GM23338 (cell line): ENCODE measurements around the gene HTRA2. TPM values are rescaled to one million over a fixed set of nuclear protein-coding genes. Genes with fewer than 3 reads are reported as not detected.

ENCODE experiments used
- ATAC-seq: fragments of 200-7000 bp; cut with Tn5 transposase; 3 replicates; pipeline ENCODE4 v1.9.1; 2020
- DNase-seq: peaks from one replicate; pipeline ENCODE4 v3.0.0-alpha.2; 2015; ENCODE audit warnings: low spot score
- H2AFZ ChIP-seq: fragments of 200-600 bp; sonication (generic); 2 replicates; pipeline ENCODE4 v1.8.0; 2016; ENCODE audit warnings: antibody characterized with exemption, mild to moderate bottlenecking, moderate library complexity
- H3F3A ChIP-seq: fragments of 200-600 bp; sonication (generic); replicated peaks from 2 replicates; pipeline ENCODE4 v1.8.0; 2017; ENCODE audit warnings: antibody characterized with exemption, mixed run types, low read depth
- H3K27ac ChIP-seq: fragments of 200-600 bp; sonication (generic); 2 replicates; pipeline ENCODE4 v1.6.1; 2016; ENCODE audit warnings: low read depth
- H3K27me3 ChIP-seq: fragments of 200-600 bp; sonication (generic); 2 replicates; pipeline ENCODE4 v1.8.0; 2016; ENCODE audit warnings: mild to moderate bottlenecking, mixed run types, moderate library complexity; ENCODE audit not compliant: insufficient read depth
- H3K36me3 ChIP-seq: fragments of 200-600 bp; sonication (generic); 2 replicates; pipeline ENCODE4 v1.8.0; 2016; ENCODE audit warnings: mild to moderate bottlenecking; ENCODE audit not compliant: insufficient read depth
- H3K4me1 ChIP-seq: fragments of 200-600 bp; sonication (generic); 2 replicates; pipeline ENCODE4 v1.8.0; 2016; ENCODE audit warnings: mild to moderate bottlenecking, moderate library complexity; ENCODE audit not compliant: insufficient read depth
- H3K4me2 ChIP-seq: fragments of 200-600 bp; sonication (generic); 2 replicates; pipeline ENCODE4 v1.7.1; 2017; ENCODE audit warnings: mixed run types
- H3K4me3 ChIP-seq: fragments of 200-600 bp; sonication (generic); 2 replicates; pipeline ENCODE4 v1.6.1; 2016; ENCODE audit warnings: mixed run types
- H3K79me2 ChIP-seq: fragments of 200-600 bp; sonication (generic); replicated peaks from 2 replicates; pipeline ENCODE4 v1.8.0; 2017; ENCODE audit warnings: mild to moderate bottlenecking; ENCODE audit not compliant: insufficient read depth
- H3K9me2 ChIP-seq: fragments of 200-600 bp; sonication (generic); 2 replicates; pipeline ENCODE4 v1.8.0; 2017; ENCODE audit not compliant: insufficient read depth
- H4K20me1 ChIP-seq: fragments of 200-600 bp; sonication (generic); replicated peaks from 2 replicates; pipeline ENCODE4 v1.8.0; 2017; ENCODE audit warnings: mild to moderate bottlenecking; ENCODE audit not compliant: insufficient read depth
- H3K27ac Mint-ChIP-seq: 2 replicates; pipeline ENCODE4 v1.8.0; 2020; ENCODE audit warnings: inconsistent platforms, mild to moderate bottlenecking, moderate library complexity, mixed read lengths
- H3K27me3 Mint-ChIP-seq: 3 replicates; pipeline ENCODE4 v1.8.0; 2022; ENCODE audit warnings: low read depth, mild to moderate bottlenecking, moderate library complexity, mixed read lengths, inconsistent platforms; ENCODE audit not compliant: insufficient read depth, poor library complexity
- H3K36me3 Mint-ChIP-seq: 3 replicates; pipeline ENCODE4 v1.8.0; 2021; ENCODE audit warnings: low read depth, mild to moderate bottlenecking, inconsistent platforms, moderate library complexity, mixed read lengths
- H3K4me1 Mint-ChIP-seq: 3 replicates; pipeline ENCODE4 v1.8.0; 2020; ENCODE audit warnings: mild to moderate bottlenecking, inconsistent platforms, mixed read lengths
- H3K4me3 Mint-ChIP-seq: 3 replicates; pipeline ENCODE4 v1.8.0; 2021; ENCODE audit warnings: moderate library complexity, mild to moderate bottlenecking, inconsistent platforms, mixed read lengths
- H3K9me3 Mint-ChIP-seq: 3 replicates; pipeline ENCODE4 v1.8.0; 2020; ENCODE audit warnings: moderate library complexity, mild to moderate bottlenecking, inconsistent platforms, mixed read lengths
- CREB1 ChIP-seq: fragments of 250-450 bp; sonication (Bioruptor Pico); IDR thresholded peaks from 2 replicates; pipeline ENCODE4 v1.5.0; 2020; ENCODE audit warnings: low read depth, mild to moderate bottlenecking, moderate library complexity
- EZH2 ChIP-seq: fragments of 200-600 bp; sonication (generic); IDR thresholded peaks from one replicate; pipeline ENCODE4 v1.8.0; 2017; ENCODE audit warnings: antibody characterized with exemption, mild to moderate bottlenecking, low read depth; ENCODE audit not compliant: unreplicated experiment
- EZH2phosphoT487 ChIP-seq: fragments of 200-600 bp; sonication (generic); IDR thresholded peaks from one replicate; pipeline ENCODE4 v1.8.1; 2018; ENCODE audit warnings: antibody characterized with exemption; ENCODE audit not compliant: unreplicated experiment
- POLR2AphosphoS5 ChIP-seq: IDR thresholded peaks from 2 replicates; pipeline ENCODE4 v1.6.1; 2016; ENCODE audit warnings: antibody characterized with exemption, low read depth
- REST ChIP-seq: IDR thresholded peaks from one replicate; pipeline ENCODE4 v1.6.1; 2018; ENCODE audit warnings: antibody characterized with exemption; ENCODE audit not compliant: unreplicated experiment
- STAT1 ChIP-seq: IDR thresholded peaks from one replicate; pipeline ENCODE4 v1.6.1; 2016; ENCODE audit warnings: antibody characterized with exemption; ENCODE audit not compliant: unreplicated experiment
- ZNF114 ChIP-seq: fragments of 250-450 bp; sonication (Bioruptor Pico); IDR thresholded peaks from 2 replicates; pipeline ENCODE4 v1.5.0; 2020; ENCODE audit warnings: mild to moderate bottlenecking, moderate library complexity
- ZNF331 ChIP-seq: fragments of 250-450 bp; sonication (Bioruptor Pico); IDR thresholded peaks from 2 replicates; pipeline ENCODE4 v1.5.0; 2020; ENCODE audit warnings: low read depth, mild to moderate bottlenecking, moderate library complexity
- polyA plus RNA-seq: library from polyadenylated mRNA; unstranded; fragments of >200 nt; fragmentation: Nextera tagmentation; extraction: Ambion mirVana; gene quantifications from 2 replicates; pipeline ENCODE4 v1.2.1, GENCODE V29; 2016
- total RNA-seq: library from RNA; depleted of rRNA; stranded (reverse); fragments of >200 nt; shearing (Covaris generic); gene quantifications from 2 replicates; pipeline ENCODE4 v1.2.3, GENCODE V29; 2014
- TF ChIP-seq, protein P1 (sequence below), 2 experiments: fragments of 200-600 bp in 1 of 2; sonication (generic) in 1 of 2; conservative IDR thresholded peaks; 2 replicates each; pipeline versions ENCODE4 v1.5.1 to v1.6.1; 2016 to 2017; ENCODE audit warnings: antibody characterized with exemption in 2 of 2, low read depth in 2 of 2, mild to moderate bottlenecking in 2 of 2, moderate library complexity in 1 of 2
- TF ChIP-seq, protein P2 (sequence below): fragments of 250-450 bp; sonication (Bioruptor Pico); IDR thresholded peaks from 2 replicates; pipeline ENCODE4 v1.5.0; 2020; ENCODE audit warnings: mild to moderate bottlenecking, moderate library complexity

The HTRA2 gene
- total and polyA plus RNA-seq, 2 experiments from 2014 or later, result 17.8 to 19.7 TPM

- no peak overlapping the region; the same call in 1 of the 2 replicates for H3K4me3 ChIP-seq
- H3K79me2 ChIP-seq, result peaks cover 18% of the 10 kb centered on the region
- Mint-ChIP-seq H3K27ac (no peak overlapping the region), H3K4me3 (peak overlapping the region; percentile 100), H3K36me3 (peaks cover 47% of the 10 kb centered on the region), H3K9me3 (no peaks in the 10 kb centered on the region), H3K4me1 (peaks cover 19% of the 10 kb centered on the region), H3K27me3 (peaks cover 23% of the 10 kb centered on the region)
- 0 out of 2 replicates have a peak, but pooled peaks cover 12% of the 10 kb centered on the region for H3F3A ChIP-seq
- H3K4me1 ChIP-seq, result peaks cover 7% of the 10 kb centered on the region; the same call in 1 of the 2 replicates
- H3K36me3 ChIP-seq, result peaks cover 11% of the 10 kb centered on the region
- no peak overlapping the region for H2AFZ ChIP-seq
- H3K27me3 ChIP-seq, result peaks cover 6% of the 10 kb centered on the region; the same call in 1 of the 2 replicates
- peaks cover 9% of the 10 kb centered on the region; the same call in 1 of the 2 replicates for H4K20me1 ChIP-seq
- H3K27ac ChIP-seq, result no peak overlapping the region
- no peaks in the 10 kb centered on the region for H3K9me2 ChIP-seq
- TF ChIP-seq ZNF331, result no peak
- TF ChIP-seq EZH2phosphoT487, result no peak
- TF ChIP-seq STAT1, result no peak
- TF ChIP-seq, protein P1, sequence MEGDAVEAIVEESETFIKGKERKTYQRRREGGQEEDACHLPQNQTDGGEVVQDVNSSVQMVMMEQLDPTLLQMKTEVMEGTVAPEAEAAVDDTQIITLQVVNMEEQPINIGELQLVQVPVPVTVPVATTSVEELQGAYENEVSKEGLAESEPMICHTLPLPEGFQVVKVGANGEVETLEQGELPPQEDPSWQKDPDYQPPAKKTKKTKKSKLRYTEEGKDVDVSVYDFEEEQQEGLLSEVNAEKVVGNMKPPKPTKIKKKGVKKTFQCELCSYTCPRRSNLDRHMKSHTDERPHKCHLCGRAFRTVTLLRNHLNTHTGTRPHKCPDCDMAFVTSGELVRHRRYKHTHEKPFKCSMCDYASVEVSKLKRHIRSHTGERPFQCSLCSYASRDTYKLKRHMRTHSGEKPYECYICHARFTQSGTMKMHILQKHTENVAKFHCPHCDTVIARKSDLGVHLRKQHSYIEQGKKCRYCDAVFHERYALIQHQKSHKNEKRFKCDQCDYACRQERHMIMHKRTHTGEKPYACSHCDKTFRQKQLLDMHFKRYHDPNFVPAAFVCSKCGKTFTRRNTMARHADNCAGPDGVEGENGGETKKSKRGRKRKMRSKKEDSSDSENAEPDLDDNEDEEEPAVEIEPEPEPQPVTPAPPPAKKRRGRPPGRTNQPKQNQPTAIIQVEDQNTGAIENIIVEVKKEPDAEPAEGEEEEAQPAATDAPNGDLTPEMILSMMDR (conservative IDR thresholded peaks at IDR 0.05; ENCODE audit: low read depth in 2 of 2), result no peak
- TF ChIP-seq, protein P2, sequence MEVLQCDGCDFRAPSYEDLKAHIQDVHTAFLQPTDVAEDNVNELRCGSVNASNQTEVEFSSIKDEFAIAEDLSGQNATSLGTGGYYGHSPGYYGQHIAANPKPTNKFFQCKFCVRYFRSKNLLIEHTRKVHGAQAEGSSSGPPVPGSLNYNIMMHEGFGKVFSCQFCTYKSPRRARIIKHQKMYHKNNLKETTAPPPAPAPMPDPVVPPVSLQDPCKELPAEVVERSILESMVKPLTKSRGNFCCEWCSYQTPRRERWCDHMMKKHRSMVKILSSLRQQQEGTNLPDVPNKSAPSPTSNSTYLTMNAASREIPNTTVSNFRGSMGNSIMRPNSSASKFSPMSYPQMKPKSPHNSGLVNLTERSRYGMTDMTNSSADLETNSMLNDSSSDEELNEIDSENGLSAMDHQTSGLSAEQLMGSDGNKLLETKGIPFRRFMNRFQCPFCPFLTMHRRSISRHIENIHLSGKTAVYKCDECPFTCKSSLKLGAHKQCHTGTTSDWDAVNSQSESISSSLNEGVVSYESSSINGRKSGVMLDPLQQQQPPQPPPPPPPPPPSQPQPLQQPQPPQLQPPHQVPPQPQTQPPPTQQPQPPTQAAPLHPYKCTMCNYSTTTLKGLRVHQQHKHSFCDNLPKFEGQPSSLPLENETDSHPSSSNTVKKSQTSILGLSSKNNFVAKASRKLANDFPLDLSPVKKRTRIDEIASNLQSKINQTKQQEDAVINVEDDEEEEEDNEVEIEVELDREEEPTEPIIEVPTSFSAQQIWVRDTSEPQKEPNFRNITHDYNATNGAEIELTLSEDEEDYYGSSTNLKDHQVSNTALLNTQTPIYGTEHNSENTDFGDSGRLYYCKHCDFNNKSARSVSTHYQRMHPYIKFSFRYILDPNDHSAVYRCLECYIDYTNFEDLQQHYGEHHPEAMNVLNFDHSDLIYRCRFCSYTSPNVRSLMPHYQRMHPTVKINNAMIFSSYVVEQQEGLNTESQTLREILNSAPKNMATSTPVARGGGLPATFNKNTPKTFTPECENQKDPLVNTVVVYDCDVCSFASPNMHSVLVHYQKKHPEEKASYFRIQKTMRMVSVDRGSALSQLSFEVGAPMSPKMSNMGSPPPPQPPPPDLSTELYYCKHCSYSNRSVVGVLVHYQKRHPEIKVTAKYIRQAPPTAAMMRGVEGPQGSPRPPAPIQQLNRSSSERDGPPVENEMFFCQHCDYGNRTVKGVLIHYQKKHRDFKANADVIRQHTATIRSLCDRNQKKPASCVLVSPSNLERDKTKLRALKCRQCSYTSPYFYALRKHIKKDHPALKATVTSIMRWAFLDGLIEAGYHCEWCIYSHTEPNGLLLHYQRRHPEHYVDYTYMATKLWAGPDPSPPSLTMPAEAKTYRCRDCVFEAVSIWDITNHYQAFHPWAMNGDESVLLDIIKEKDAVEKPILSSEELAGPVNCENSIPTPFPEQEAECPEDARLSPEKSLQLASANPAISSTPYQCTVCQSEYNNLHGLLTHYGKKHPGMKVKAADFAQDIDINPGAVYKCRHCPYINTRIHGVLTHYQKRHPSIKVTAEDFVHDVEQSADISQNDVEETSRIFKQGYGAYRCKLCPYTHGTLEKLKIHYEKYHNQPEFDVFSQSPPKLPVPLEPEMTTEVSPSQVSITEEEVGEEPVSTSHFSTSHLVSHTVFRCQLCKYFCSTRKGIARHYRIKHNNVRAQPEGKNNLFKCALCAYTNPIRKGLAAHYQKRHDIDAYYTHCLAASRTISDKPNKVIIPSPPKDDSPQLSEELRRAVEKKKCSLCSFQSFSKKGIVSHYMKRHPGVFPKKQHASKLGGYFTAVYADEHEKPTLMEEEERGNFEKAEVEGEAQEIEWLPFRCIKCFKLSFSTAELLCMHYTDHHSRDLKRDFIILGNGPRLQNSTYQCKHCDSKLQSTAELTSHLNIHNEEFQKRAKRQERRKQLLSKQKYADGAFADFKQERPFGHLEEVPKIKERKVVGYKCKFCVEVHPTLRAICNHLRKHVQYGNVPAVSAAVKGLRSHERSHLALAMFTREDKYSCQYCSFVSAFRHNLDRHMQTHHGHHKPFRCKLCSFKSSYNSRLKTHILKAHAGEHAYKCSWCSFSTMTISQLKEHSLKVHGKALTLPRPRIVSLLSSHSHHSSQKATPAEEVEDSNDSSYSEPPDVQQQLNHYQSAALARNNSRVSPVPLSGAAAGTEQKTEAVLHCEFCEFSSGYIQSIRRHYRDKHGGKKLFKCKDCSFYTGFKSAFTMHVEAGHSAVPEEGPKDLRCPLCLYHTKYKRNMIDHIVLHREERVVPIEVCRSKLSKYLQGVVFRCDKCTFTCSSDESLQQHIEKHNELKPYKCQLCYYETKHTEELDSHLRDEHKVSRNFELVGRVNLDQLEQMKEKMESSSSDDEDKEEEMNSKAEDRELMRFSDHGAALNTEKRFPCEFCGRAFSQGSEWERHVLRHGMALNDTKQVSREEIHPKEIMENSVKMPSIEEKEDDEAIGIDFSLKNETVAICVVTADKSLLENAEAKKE, result no peak
- TF ChIP-seq POLR2AphosphoS5, result no peak
- TF ChIP-seq CREB1 (CRISPR knock-in tag), result no peak
- no peak for TF ChIP-seq ZNF114 (CRISPR knock-in tag)
- TF ChIP-seq EZH2, result no peak
- TF ChIP-seq REST, result no peak
- DNase-seq, result no peak
- no peak for ATAC-seq
- H3K4me2 ChIP-seq, result no peak overlapping the region
Measured at GRCh38 chr2:74527741-74528140, 2.0 kb upstream of the HTRA2 start.
